K562 (cell line): ENCODE measurements around the gene GOLT1A. TPM values are rescaled to one million over a fixed set of nuclear protein-coding genes. Genes with fewer than 3 reads are reported as not detected.

Source experiments
- ATAC-seq: fragments of 200-7000 bp; cut with Tn5 transposase; 3 replicates; pipeline ENCODE4 v1.9.1; 2020; ENCODE audit warnings: moderate library complexity
- BruUV-seq: library from RNA; stranded (reverse); fragments of 400-500 nt; replicated peaks from 2 replicates; lab custom pipeline; 2021; lab: Mats Ljungman, UMichigan
- CTCF ChIA-PET: fragments of 300-600 bp; formaldehyde crosslinking; extraction: SDS; loops from one replicate; lab custom pipeline; 2021; ENCODE audit warnings: low intra/inter-chr PET ratio; lab: Yijun Ruan, JAX
- POLR2A ChIA-PET: fragments of 300-600, 350-650 bp; sonication (Branson Sonifier 250); formaldehyde crosslinking; extraction: SDS; loops from one replicate; lab custom pipeline; 2021; ENCODE audit warnings: antibody characterized with exemption, inconsistent platforms; lab: Yijun Ruan, JAX
- DNase-seq, 4 experiments: peaks; one replicate each; pipeline versions ENCODE4 v3.0.0 to v3.0.0-alpha.2; 2011 to 2018; ENCODE audit warnings: low spot score in 3 of 4, mixed read lengths in 3 of 4; ENCODE audit errors: extremely low read depth in 1 of 4
- FAIRE-seq: peaks from 2 replicates; lab custom pipeline; 2011; peaks lifted over from hg19 to GRCh38; lab: Jason Lieb, UNC
- H2AFZ ChIP-seq: 2 replicates; pipeline ENCODE4 v1.6.0; 2011; ENCODE audit warnings: low read depth, low read length, control low read depth, inconsistent platforms
- H3K27ac ChIP-seq: fragments of 200-600 bp; 3 replicates; pipeline ENCODE4 v1.8.0; 2011; ENCODE audit warnings: low read depth, mild to moderate bottlenecking, control low read depth, inconsistent platforms, low read length, moderate library complexity, mixed read lengths; ENCODE audit errors: extremely low read depth
- H3K27me3 ChIP-seq, 2 experiments: fragments of 300-600 bp in 1 of 2; 2 replicates in 1 of 2; 3 replicates in 1 of 2; pipeline versions ENCODE4 v1.6.0 to v1.8.0; 2011; ENCODE audit warnings: inconsistent platforms in 2 of 2, low read length in 2 of 2, mild to moderate bottlenecking in 1 of 2, mixed read lengths in 1 of 2, moderate library complexity in 1 of 2; ENCODE audit not compliant: control insufficient read depth in 2 of 2, insufficient read depth in 2 of 2
- H3K36me3 ChIP-seq: fragments of 300-600 bp; 3 replicates; pipeline ENCODE4 v1.8.0; 2011; ENCODE audit warnings: mild to moderate bottlenecking, low read length, inconsistent platforms; ENCODE audit not compliant: control insufficient read depth, insufficient read depth
- H3K4me1 ChIP-seq, 2 experiments: fragments of 200-600 bp in 1 of 2; replicated peaks in 1 of 2; 2 replicates in 1 of 2; 3 replicates in 1 of 2; pipeline versions ENCODE4 v1.5.1 to v1.8.0; 2011; ENCODE audit warnings: inconsistent platforms in 2 of 2, low read length in 2 of 2, mild to moderate bottlenecking in 1 of 2, mixed read lengths in 1 of 2, moderate library complexity in 1 of 2; ENCODE audit not compliant: control insufficient read depth in 2 of 2, insufficient read depth in 2 of 2
- H3K4me2 ChIP-seq: 2 replicates; pipeline ENCODE4 v1.6.1; 2011; ENCODE audit warnings: low read length, control low read depth, inconsistent platforms, mixed read lengths; ENCODE audit not compliant: insufficient read depth
- H3K4me3 ChIP-seq: fragments of 200-600 bp; sonication (generic), shearing (Covaris generic); 2 replicates; pipeline ENCODE4 v1.5.1; 2016; ENCODE audit warnings: control low read depth, inconsistent platforms
- H3K79me2 ChIP-seq: fragments of 200-600 bp; 3 replicates; pipeline ENCODE4 v1.8.0; 2011; ENCODE audit warnings: low read length, inconsistent platforms; ENCODE audit not compliant: control insufficient read depth, insufficient read depth
- H3K9ac ChIP-seq, 2 experiments: 2 replicates each; pipeline versions ENCODE4 v1.6.0 to v1.6.1; 2011; ENCODE audit warnings: low read depth in 2 of 2, low read length in 2 of 2, control low read depth in 1 of 2, inconsistent platforms in 1 of 2, mild to moderate bottlenecking in 1 of 2, mixed read lengths in 1 of 2; ENCODE audit not compliant: insufficient read depth in 1 of 2
- H3K9me1 ChIP-seq: one replicate; pipeline ENCODE4 v1.6.0; 2011; ENCODE audit warnings: inconsistent platforms, mild to moderate bottlenecking, low read length, moderate library complexity; ENCODE audit not compliant: control insufficient read depth, insufficient read depth
- H3K9me3 ChIP-seq: replicated peaks from 2 replicates; pipeline ENCODE4 v1.5.1; 2011; ENCODE audit warnings: low read depth, low read length, inconsistent platforms; ENCODE audit not compliant: control insufficient read depth, insufficient read depth
- H4K20me1 ChIP-seq: replicated peaks from 2 replicates; pipeline ENCODE4 v1.6.1; 2011; ENCODE audit warnings: low read length, inconsistent platforms, mixed read lengths; ENCODE audit not compliant: control insufficient read depth, insufficient read depth
- GABPB1 ChIP-seq: sonication (generic); formaldehyde crosslinking; IDR thresholded peaks from 2 replicates; pipeline ENCODE4 v1.8.0; 2022; ENCODE audit warnings: mild to moderate bottlenecking, missing genetic modification reagents
- JUNB ChIP-seq: fragments of 450-650 bp; formaldehyde crosslinking; conservative IDR thresholded peaks from 2 replicates; pipeline ENCODE4 v1.4.0; 2020; ENCODE audit warnings: mild to moderate bottlenecking
- MYNN ChIP-seq, 2 experiments: sonication (generic); formaldehyde crosslinking in 1 of 2; IDR thresholded peaks; 2 replicates each; pipeline versions ENCODE4 v1.5.0 to v1.6.1; 2016 to 2020; ENCODE audit warnings: antibody characterized with exemption in 1 of 2, missing genetic modification reagents in 1 of 2
- SMAD2 ChIP-seq: fragments of 150-350 bp; IDR thresholded peaks from 2 replicates; pipeline ENCODE4 v1.6.1; 2014; ENCODE audit warnings: low read depth, mild to moderate bottlenecking, low read length
- TFAP4 ChIP-seq: sonication (generic); formaldehyde crosslinking; IDR thresholded peaks from 2 replicates; pipeline ENCODE4 v1.8.0; 2022; ENCODE audit warnings: missing genetic modification reagents, mild to moderate bottlenecking, moderate library complexity, borderline replicate concordance
- UBTF ChIP-seq, 2 experiments: IDR thresholded peaks; 2 replicates each; pipeline ENCODE4 v1.6.1; 2012; ENCODE audit warnings: improper control_type of control experiment in 2 of 2, low read depth in 2 of 2, low read length in 2 of 2, borderline replicate concordance in 1 of 2
- ZNF121 ChIP-seq: sonication (generic); formaldehyde crosslinking; conservative IDR thresholded peaks from 2 replicates; pipeline ENCODE4 v1.8.0; 2022; ENCODE audit warnings: missing genetic modification reagents
- ZNF347 ChIP-seq: fragments of 450-650 bp; formaldehyde crosslinking; IDR thresholded peaks from 2 replicates; pipeline ENCODE4 v1.4.0; 2020; ENCODE audit warnings: low read depth, mild to moderate bottlenecking, moderate library complexity
- ZNF740 ChIP-seq, 3 experiments: fragments of 200-800 bp in 1 of 3; sonication (Bioruptor generic) in 1 of 3; sonication (generic) in 1 of 3; formaldehyde crosslinking in 1 of 3; IDR thresholded peaks; 2 replicates each; pipeline versions ENCODE4 v1.6.1 to v1.8.0; 2016 to 2022; ENCODE audit warnings: mild to moderate bottlenecking in 2 of 3, missing compliant biosample characterization in 2 of 3, missing genetic modification characterization in 2 of 3, missing genetic modification reagents in 1 of 3
- WGBS: fragments of 100-300 bp; shearing (Covaris generic); methylation state at CpG from one replicate; pipeline ENCODE4 v1.1.6; 2016; ENCODE audit warnings: low coverage, mixed read lengths; ENCODE audit not compliant: insufficient coverage; ENCODE audit errors: missing lambda C conversion rate; 5-methylcytosine and 5-hydroxymethylcytosine counted together
- in situ Hi-C: fragments of 300-500 bp; cut with MboI; formaldehyde crosslinking; loops from 4 replicates; pipeline ENCODE4 v1.15.0; 2018; ENCODE audit warnings: inconsistent platforms, mixed read lengths
- intact Hi-C: fragments of 100-400 bp; cut with micrococcal nuclease; formaldehyde crosslinking; loops from 2 replicates; pipeline ENCODE4 v1.14.2; 2022
- polyA plus RNA-seq, 8 experiments: library from polyadenylated mRNA; depleted of rRNA in 4 of 8; stranded (reverse) in 5 of 8; unstranded in 3 of 8; fragments of >200 nt; fragmentation: Nextera tagmentation in 2 of 8; fragmentation: Illumina TruSeq in 1 of 8; extraction: Ambion mirVana in 2 of 8; extraction: Trizol in 1 of 8; gene quantifications; 2 replicates each; pipeline versions ENCODE4 v1.2.1 to v1.2.3, GENCODE V29; 2011 to 2014; ENCODE audit warnings: inconsistent platforms in 1 of 8, missing spikeins in 1 of 8
- total RNA-seq, 7 experiments: library from RNA; depleted of rRNA in 6 of 7; stranded (reverse); fragments of >200 nt in 6 of 7; fragmentation: Illumina TruSeq in 2 of 7; extraction: Trizol in 2 of 7; gene quantifications; 2 replicates each; pipeline versions ENCODE4 v1.2.1 to v1.2.3, GENCODE V29; 2011 to 2021; ENCODE audit warnings: low replicate concordance in 1 of 7

GOLT1A gene
- total and polyA plus RNA-seq, 9 of the 15 experiments (the other 6 are each of a cell fraction or from before 2014, with no cell fraction given) = not detected

GRCh38 chr1:204150702-204151551 is 62.9 kb downstream of the GOLT1A start:
- no TSS peak for BruUV-seq

More at GRCh38 chr1:204150702-204151551, 62.9 kb downstream of the GOLT1A start:
- 36% methylated on average over 30 of the region's 33 CpGs for WGBS
- ATAC-seq (peak; percentile 46), DNase-seq (no peak), FAIRE-seq (no peak)
- Histone ChIP-seq H3K9ac (no peak overlapping the region), H3K9me1 (peaks cover 3% of the 10 kb centered on the region), H3K4me3 (no peak overlapping the region), H3K27ac (no peak overlapping the region), H3K4me2 (no peak overlapping the region), H3K27me3 (peaks cover 13 to 59% of the 10 kb centered on the region in 2 experiments), H4K20me1 (peaks cover 14% of the 10 kb centered on the region), H3K36me3 (no peaks in the 10 kb centered on the region), H2AFZ (no peak overlapping the region), H3K4me1 (peaks cover 0 to 21% of the 10 kb centered on the region in 2 experiments; a peak in 2 of 5 replicates), H3K79me2 (no peaks in the 10 kb centered on the region), H3K9me3 (no peaks in the 10 kb centered on the region)
- in situ Hi-C loops (no loop called here), intact Hi-C loops (no loop called here)
- TF ChIP-seq MYNN (IDR thresholded peaks at IDR 0.05) (peak; percentile 99), MYNN (CRISPR knock-in tag; IDR thresholded peaks at IDR 0.05) (peak; percentile 90), ZNF740 (CRISPR knock-in tag; IDR thresholded peaks at IDR 0.05) (peak; percentile 8; the same call in 1 of the 2 replicates), ZNF740 (tag; IDR thresholded peaks at IDR 0.05) (no peak), TFAP4 (CRISPR knock-in tag) (peak; percentile 16; the same call in 1 of the 2 replicates), UBTF (IDR thresholded peaks at IDR 0.05; ENCODE audit: borderline replicate concordance in 1 of 2, low read depth in 2 of 2, low read length in 2 of 2) (peak; percentile 49 to 78; a peak in 1 of 4 replicates), JUNB (CRISPR knock-in tag) (no peak), GABPB1 (peak; percentile 44; the same call in 1 of the 2 replicates), ZNF121 (CRISPR knock-in tag) (no peak), SMAD2 (no peak), ZNF347 (CRISPR knock-in tag) (no peak)
- POLR2A ChIA-PET = no interaction called here
- CTCF ChIA-PET = no interaction called here
